BJ (cell line): ENCODE data around the gene POLR1H. TPM values are rescaled to one million over a fixed set of nuclear protein-coding genes. Genes with fewer than 3 reads are reported as not detected.
A peak's percentile ranks its signal among the peaks of the same experiment; 100 is the strongest.

Experiments
- CTCF ChIA-PET: fragments of 350-600 bp; formaldehyde crosslinking; extraction: SDS; loops from one replicate; lab custom pipeline; 2021; ENCODE audit warnings: antibody characterized with exemption, inconsistent platforms; lab: Yijun Ruan, JAX
- POLR2A ChIA-PET: fragments of 300-600 bp; sonication (Branson Sonifier 250); formaldehyde crosslinking; extraction: SDS; loops from one replicate; lab custom pipeline; 2021; ENCODE audit warnings: antibody characterized with exemption; lab: Charles Lee
- DNase-seq: peaks from one replicate; pipeline ENCODE4 v3.0.0-alpha.2; 2011; ENCODE audit warnings: low read depth
- H3K27me3 ChIP-seq: 2 replicates; pipeline ENCODE4 v1.6.0; 2011; ENCODE audit warnings: low read length; ENCODE audit not compliant: control insufficient read depth, insufficient read depth
- H3K36me3 ChIP-seq: 2 replicates; pipeline ENCODE4 v1.5.1; 2011; ENCODE audit warnings: low read length; ENCODE audit not compliant: control insufficient read depth, insufficient read depth
- H3K4me3 ChIP-seq: 2 replicates; pipeline ENCODE4 v1.5.1; 2011; ENCODE audit warnings: low read depth, mild to moderate bottlenecking, control low read depth, low read length
- polyA plus RNA-seq: library from polyadenylated mRNA; depleted of rRNA; stranded (reverse); fragments of >200 nt; gene quantifications from 2 replicates; pipeline ENCODE4 v1.2.3, GENCODE V29; 2011
- TF ChIP-seq, protein P1 (sequence below): IDR thresholded peaks from 2 replicates; pipeline ENCODE4 v1.5.1; 2011; ENCODE audit warnings: low read depth, mild to moderate bottlenecking, control low read depth, inconsistent platforms, low read length, moderate library complexity; ENCODE audit not compliant: insufficient read depth

The POLR1H gene
- polyA plus RNA-seq, 1 experiment: 28.6 TPM

DNA sequence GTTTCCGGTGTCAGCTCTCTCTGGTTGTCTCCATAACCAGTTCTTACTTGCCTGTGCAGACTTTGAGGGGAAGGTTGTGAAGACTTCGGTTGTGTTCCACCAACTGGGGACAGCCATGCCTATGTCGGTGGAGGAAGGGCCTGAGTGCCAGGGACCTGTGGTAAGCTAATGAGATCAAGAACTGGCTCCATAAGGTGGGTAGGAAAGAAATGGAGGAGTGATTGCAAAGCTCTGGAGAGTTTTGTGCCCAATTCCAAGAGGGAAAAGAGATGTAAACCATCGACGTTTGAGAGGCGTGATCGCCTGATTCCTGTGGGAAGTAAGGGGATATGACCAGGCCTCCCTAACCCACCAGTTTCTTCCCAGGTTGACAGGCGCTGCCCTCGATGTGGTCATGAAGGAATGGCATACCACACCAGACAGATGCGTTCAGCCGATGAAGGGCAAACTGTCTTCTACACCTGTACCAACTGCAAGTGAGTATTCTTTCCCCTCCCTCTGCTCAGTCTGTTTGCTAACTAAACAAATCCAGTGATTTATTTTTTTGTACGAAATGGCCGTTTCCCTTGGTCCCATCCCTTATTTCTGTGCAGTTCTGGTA, 893 bp downstream of the POLR1H start:
- ChIA-PET POLR2A (no interaction called here), CTCF (interaction anchor here (1.1 to 1.8 kb wide), 3 partner anchors 10 to 69 kb away, joined by 3 to 5 read pairs (median 5); no protein-coding TSS in a partner anchor)
- H3K36me3 ChIP-seq: 0 out of 2 replicates have a peak, but pooled peaks cover 1% of the 10 kb centered on the region
- H3K27me3 ChIP-seq: no peaks in the 10 kb centered on the region
- no peak for DNase-seq
- peak overlapping the region; percentile 65 for H3K4me3 ChIP-seq
- TF ChIP-seq, protein P1, sequence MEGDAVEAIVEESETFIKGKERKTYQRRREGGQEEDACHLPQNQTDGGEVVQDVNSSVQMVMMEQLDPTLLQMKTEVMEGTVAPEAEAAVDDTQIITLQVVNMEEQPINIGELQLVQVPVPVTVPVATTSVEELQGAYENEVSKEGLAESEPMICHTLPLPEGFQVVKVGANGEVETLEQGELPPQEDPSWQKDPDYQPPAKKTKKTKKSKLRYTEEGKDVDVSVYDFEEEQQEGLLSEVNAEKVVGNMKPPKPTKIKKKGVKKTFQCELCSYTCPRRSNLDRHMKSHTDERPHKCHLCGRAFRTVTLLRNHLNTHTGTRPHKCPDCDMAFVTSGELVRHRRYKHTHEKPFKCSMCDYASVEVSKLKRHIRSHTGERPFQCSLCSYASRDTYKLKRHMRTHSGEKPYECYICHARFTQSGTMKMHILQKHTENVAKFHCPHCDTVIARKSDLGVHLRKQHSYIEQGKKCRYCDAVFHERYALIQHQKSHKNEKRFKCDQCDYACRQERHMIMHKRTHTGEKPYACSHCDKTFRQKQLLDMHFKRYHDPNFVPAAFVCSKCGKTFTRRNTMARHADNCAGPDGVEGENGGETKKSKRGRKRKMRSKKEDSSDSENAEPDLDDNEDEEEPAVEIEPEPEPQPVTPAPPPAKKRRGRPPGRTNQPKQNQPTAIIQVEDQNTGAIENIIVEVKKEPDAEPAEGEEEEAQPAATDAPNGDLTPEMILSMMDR: no peak

DNA sequence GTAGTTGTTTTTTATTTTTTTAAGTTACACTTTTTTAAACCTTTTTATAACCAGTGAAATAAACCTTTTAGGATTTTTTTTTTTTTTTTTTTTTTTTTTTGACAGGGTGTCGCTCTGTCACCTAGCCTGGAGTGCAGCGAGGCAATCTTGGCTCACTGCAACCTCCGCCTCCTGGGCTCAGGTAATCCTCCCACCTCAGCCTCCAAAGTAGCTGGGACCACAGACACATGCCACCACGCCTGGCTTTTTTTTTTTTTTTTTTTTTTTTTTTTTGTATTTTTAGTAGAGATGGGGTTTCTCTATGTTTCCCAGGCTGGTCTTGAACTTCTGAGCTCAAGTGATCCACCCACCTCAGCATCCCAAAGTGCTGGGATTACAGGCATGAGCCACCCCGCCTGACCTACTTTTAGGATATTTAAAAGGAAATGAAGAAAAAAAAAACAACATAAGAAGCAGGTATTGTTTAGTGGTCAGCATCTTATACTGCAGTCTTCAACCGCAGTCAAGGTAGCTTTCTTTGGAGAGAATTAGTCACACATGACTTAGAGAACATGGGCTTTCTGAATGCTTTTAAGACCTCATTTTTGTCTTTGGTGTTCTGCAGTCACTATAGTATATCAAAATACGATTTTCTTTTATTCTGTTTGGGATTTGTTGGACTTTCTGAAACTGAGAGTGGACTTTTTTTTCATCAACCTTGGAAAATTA, 1.6 kb downstream of the POLR1H start:
- ChIA-PET CTCF (interaction anchor here (1.2 to 1.8 kb wide), 2 partner anchors 10 to 68 kb away, joined by 5 read pairs; no protein-coding TSS in a partner anchor), POLR2A (no interaction called here)
- TF ChIP-seq, protein P1: no peak
- H3K4me3 ChIP-seq: no peak overlapping the region
- no peaks in the 10 kb centered on the region for H3K27me3 ChIP-seq
- no peak for DNase-seq
- no peaks in the 10 kb centered on the region for H3K36me3 ChIP-seq

DNA sequence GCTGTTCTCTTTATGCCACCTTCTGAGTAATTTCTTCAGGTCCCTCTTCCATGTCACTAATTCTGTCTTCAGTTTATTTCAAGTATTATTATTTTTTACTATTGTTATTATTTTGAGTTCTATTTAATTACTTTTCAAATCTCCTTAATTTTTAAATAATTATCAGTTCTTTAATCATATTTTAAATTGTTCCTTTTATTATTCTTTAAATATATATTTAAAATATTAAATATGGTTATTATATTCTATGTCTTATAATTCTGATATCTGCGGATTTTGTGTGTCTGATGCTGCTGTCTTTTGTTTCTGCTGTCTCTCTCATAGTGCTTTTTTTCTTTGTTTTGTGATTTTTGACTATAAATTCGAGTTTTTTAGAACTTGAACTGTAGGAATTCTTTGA, 2.2 kb downstream of the POLR1H start:
- ChIA-PET POLR2A (no interaction called here), CTCF (no interaction called here)
- no peak overlapping the region for H3K4me3 ChIP-seq
- DNase-seq: no peak
- TF ChIP-seq, protein P1: no peak
- H3K27me3 ChIP-seq: no peaks in the 10 kb centered on the region
- no peaks in the 10 kb centered on the region for H3K36me3 ChIP-seq

DNA sequence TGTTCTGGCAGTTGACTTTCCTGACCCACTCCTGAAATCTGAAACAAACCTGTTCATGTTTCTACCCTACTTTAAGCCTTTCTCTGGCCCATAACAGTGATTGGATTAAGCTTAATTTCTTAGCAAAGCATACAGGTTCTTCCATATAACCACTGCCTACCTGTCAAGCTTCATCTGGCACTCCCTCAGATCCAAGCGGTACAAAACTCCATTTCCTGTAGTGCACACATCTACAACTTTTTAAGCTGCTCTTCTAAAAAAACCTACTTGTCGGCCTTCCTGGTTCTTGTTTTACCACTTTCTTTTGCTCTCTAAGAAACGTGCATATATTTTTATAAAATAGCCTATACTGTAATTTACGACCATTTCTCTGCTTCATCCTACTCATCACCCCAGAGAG, 5.0 kb downstream of the POLR1H start:
- Histone ChIP-seq H3K27me3 (no peaks in the 10 kb centered on the region), H3K4me3 (peak overlapping the region; percentile 89), H3K36me3 (peaks cover 5% of the 10 kb centered on the region)
- ChIA-PET POLR2A (interaction anchor here (1.0 kb wide), 1 partner anchor 179 kb away, joined by 4 read pairs; no protein-coding TSS in a partner anchor), CTCF (interaction anchor here (0.9 kb wide), 1 partner anchor 10 kb away, joined by 3 read pairs; no protein-coding TSS in a partner anchor)
- TF ChIP-seq, protein P1: no peak
- DNase-seq: no peak

DNA sequence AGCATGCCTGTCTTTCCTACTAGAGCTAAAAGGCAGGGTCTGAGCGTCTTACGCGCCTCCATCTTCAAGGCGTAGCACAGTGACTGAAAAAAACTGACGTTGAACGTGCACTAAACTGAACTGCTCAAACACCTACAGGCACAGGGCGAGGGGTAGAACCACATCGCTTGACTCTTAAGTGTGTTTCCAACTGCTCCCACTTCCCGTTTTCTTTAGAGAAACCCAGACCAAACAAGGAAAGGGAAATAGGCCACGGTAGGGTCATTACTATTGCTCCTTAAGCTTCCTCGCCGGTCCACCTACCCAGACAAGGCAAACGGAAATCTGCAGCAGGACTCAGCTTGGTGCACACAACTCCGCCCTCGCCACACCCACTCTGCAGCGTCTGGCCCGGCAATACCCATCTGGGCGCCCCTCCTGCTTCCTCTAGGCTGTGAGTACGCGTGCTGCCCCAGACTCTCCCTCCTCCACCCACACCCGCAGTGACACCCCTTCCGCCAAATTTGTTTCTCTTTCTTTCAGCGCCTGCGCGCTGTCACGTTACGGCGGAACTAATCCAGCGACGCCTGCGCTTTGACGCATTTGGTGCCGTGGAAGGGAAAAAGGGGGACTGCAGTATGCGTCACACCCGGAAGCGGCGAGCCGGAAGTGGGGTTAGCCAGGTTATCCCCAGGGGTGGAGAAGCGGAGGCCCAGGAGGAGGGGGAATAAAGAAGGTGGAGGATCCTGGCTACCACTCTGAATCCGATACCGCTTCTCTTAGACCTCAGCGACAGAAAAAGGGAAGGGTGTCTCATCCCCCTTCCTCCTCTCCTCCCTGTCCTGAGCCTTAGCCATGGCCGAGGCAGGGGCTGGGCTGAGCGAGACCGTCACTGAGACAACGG, 5.8 kb downstream of the POLR1H start, which contains the start of gene PPP1R11:
Gene PPP1R11 (plus strand): TSS at position 622 of the 883 bp plus-strand sequence. CDS start 213 bp downstream, at position 835.
- ChIA-PET POLR2A (interaction anchor here (0.6 to 1.0 kb wide), 2 partner anchors 37 to 179 kb away, joined by 3 to 4 read pairs; no protein-coding TSS in a partner anchor), CTCF (interaction anchor here (0.9 kb wide), 1 partner anchor 9 kb away, joined by 3 read pairs; no protein-coding TSS in a partner anchor)

More for the DNA sequence above, 5.8 kb downstream of the POLR1H start, which contains the start of gene PPP1R11:
- Histone ChIP-seq H3K4me3 (peak within 1 kb of the TSS; percentile 89), H3K27me3 (peaks cover 3% of the 10 kb centered on the region), H3K36me3 (peaks cover 5% of the 10 kb centered on the region)
- TF ChIP-seq, protein P1: no peak
- peak; percentile 98 for DNase-seq
